Ovary (tissue), 1 donor: ENCODE results near the gene ZNF316.

Source experiments
- EP300 ChIP-seq: sonication (generic); formaldehyde crosslinking; IDR thresholded peaks from one replicate; pipeline ENCODE4 v1.6.1; 2017; ENCODE audit warnings: antibody characterized with exemption
- POLR2A ChIP-seq: fragments of 450-650 bp; IDR thresholded peaks from one replicate; pipeline ENCODE4 v1.6.1; 2017; ENCODE audit warnings: antibody characterized with exemption, mild to moderate bottlenecking, moderate library complexity

DNA sequence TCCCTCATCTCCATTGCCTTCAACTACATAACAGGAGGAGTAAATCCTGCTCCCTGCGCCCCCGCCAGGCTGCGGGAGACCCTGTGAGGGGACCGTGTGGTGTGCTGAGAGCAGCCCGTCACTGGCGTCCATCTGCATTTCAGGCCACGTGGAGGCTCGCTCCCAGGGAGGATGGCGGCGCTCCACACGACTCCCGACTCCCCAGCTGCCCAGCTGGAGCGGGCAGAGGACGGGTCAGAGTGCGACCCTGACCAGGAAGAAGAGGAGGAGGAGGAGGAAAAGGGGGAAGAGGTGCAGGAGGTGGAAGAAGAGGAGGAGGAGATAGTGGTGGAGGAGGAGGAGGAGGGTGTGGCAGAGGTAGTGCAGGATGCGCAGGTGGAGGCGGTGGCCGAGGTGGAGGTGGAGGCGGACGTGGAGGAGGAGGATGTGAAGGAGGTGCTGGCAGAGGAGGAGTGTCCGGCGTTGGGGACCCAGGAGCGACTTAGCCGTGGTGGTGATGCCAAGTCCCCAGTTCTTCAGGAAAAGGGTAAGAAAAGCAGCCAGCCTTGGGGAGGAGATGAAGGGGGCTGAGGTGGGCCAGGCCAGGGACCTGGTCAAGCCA, 5.2 kb downstream of the ZNF316 start:
- no peak for TF ChIP-seq POLR2A
- no peak for TF ChIP-seq EP300
